HFF-Myc (cell line): ENCODE results near the gene SLC12A1.

ENCODE experiments used
- DNase-seq: peaks from one replicate; pipeline ENCODE4 v3.0.0-alpha.2; 2011; ENCODE audit warnings: low read depth; ENCODE audit errors: extremely low read depth
- H3K4me3 ChIP-seq: replicated peaks from 2 replicates; pipeline ENCODE4 v1.5.1; 2011; ENCODE audit warnings: low read depth, mild to moderate bottlenecking, control low read depth, low read length
- CTCF ChIP-seq: IDR thresholded peaks from 2 replicates; pipeline ENCODE4 v1.5.1; 2012; ENCODE audit warnings: mild to moderate bottlenecking, low read depth, low read length, control low read depth; ENCODE audit errors: missing control alignments

SLC12A1 gene

GRCh38 chr15:48253172-48253571 is 47.1 kb downstream of the SLC12A1 start:
- no peak overlapping the region for H3K4me3 ChIP-seq
- no peak for TF ChIP-seq CTCF

GRCh38 chr15:48265135-48265534 is 59.0 kb downstream of the SLC12A1 start:
- H3K4me3 ChIP-seq = no peak overlapping the region
- DNase-seq = no peak
- TF ChIP-seq CTCF = no peak

More at GRCh38 chr15:48253172-48253571, 47.1 kb downstream of the SLC12A1 start:
- no peak for DNase-seq

- peak; percentile 1 for DNase-seq
- no peak overlapping the region for H3K4me3 ChIP-seq
- TF ChIP-seq CTCF = no peak
Measured at GRCh38 chr15:48266024-48266689, 60.1 kb downstream of the SLC12A1 start.

GRCh38 chr15:48267766-48268165 is 61.7 kb downstream of the SLC12A1 start:
- DNase-seq = no peak
- TF ChIP-seq CTCF = no peak
- no peak overlapping the region for H3K4me3 ChIP-seq

GRCh38 chr15:48273049-48273448 is 66.9 kb downstream of the SLC12A1 start:
- TF ChIP-seq CTCF = no peak
- no peak overlapping the region for H3K4me3 ChIP-seq

GRCh38 chr15:48278666-48279065 is 72.6 kb downstream of the SLC12A1 start:
- no peak for DNase-seq
- no peak for TF ChIP-seq CTCF

More at GRCh38 chr15:48273049-48273448, 66.9 kb downstream of the SLC12A1 start:
- DNase-seq = no peak

GRCh38 chr15:48279608-48280007 is 73.5 kb downstream of the SLC12A1 start:
- DNase-seq = no peak
- no peak overlapping the region for H3K4me3 ChIP-seq
- no peak for TF ChIP-seq CTCF

More at GRCh38 chr15:48278666-48279065, 72.6 kb downstream of the SLC12A1 start:
- no peak overlapping the region for H3K4me3 ChIP-seq
